Measurements from ENCODE around the gene ALK.

DNA sequence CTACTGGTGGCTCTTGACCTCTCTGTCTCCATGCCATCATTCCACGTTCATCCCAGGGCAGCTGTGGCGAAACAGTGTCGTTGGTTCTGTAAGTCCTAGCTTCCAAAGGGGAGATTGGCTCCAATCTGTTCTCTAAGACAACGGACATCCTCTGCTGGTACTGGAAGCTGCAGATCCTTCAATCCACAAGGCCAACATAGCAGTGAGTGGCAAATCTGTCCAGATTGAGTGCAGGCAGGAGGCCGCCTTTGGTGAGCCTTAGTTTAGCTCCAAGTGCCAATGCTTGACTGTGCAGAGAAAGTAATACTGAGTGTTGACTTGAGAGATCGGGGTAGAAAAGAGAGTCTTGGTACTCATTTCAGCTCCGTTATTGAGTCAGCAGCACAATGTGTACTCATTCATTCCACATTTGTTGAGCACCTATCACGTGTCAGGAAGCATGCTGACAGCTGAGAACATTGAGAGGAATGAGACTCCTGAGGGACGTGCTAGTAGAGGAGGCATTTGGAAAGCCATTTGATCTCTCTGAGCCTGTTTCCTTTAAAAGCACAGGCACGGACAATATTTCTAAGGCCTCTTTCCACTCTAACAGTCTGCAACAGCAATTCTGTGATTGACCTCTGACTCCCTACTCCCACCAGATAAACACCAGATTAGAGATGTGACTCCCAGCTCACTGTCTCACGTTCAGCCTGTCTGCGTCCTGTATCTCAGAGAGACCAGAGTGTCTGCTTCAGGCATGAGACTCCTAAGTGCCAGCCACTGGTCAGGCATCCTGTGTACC lies 500.2 kb downstream of the ALK start:
- TF ChIP-seq POLR2A (IDR thresholded peaks at IDR 0.05), result no peak
- TF ChIP-seq, protein P1, sequence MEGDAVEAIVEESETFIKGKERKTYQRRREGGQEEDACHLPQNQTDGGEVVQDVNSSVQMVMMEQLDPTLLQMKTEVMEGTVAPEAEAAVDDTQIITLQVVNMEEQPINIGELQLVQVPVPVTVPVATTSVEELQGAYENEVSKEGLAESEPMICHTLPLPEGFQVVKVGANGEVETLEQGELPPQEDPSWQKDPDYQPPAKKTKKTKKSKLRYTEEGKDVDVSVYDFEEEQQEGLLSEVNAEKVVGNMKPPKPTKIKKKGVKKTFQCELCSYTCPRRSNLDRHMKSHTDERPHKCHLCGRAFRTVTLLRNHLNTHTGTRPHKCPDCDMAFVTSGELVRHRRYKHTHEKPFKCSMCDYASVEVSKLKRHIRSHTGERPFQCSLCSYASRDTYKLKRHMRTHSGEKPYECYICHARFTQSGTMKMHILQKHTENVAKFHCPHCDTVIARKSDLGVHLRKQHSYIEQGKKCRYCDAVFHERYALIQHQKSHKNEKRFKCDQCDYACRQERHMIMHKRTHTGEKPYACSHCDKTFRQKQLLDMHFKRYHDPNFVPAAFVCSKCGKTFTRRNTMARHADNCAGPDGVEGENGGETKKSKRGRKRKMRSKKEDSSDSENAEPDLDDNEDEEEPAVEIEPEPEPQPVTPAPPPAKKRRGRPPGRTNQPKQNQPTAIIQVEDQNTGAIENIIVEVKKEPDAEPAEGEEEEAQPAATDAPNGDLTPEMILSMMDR (IDR thresholded peaks at IDR 0.05), result no peak

Measured in sigmoid colon (tissue), 3 donors.